Transverse colon (tissue), 4 donors: Measurements from ENCODE around the gene ABHD17B. TPM values are rescaled to one million over a fixed set of nuclear protein-coding genes. Genes with fewer than 3 reads are reported as not detected.

ENCODE experiments used
- DNase-seq: peaks from one replicate; pipeline ENCODE4 v3.0.0-alpha.2; 2019
- H3K27ac ChIP-seq, 4 donors: fragments of 200-600 bp; sonication (generic); 2 replicates each; pipeline ENCODE4 v1.5.1; 2016 to 2018; ENCODE audit warnings: inconsistent platforms in 4 of 4
- H3K27me3 ChIP-seq: fragments of 200-600 bp; sonication (generic); 2 replicates; pipeline ENCODE4 v1.5.1; 2017; ENCODE audit warnings: inconsistent platforms
- H3K36me3 ChIP-seq, 4 donors: fragments of 200-600 bp; sonication (generic); 2 replicates each; pipeline ENCODE4 v1.5.1; 2017 to 2019; ENCODE audit warnings: inconsistent platforms in 4 of 4
- H3K4me1 ChIP-seq, 4 donors: fragments of 200-600 bp; sonication (generic); 2 replicates each; pipeline ENCODE4 v1.5.1; 2017 to 2020; ENCODE audit warnings: inconsistent platforms in 4 of 4
- H3K4me3 ChIP-seq, 4 donors: fragments of 200-600 bp; sonication (generic); 1 replicate in 1 of 4; 2 replicates in 3 of 4; pipeline versions ENCODE4 v1.5.1 to v1.6.1; 2017 to 2019; ENCODE audit warnings: inconsistent platforms in 4 of 4
- H3K9me3 ChIP-seq, 2 donors: fragments of 200-600 bp; sonication (generic); 2 replicates each; pipeline ENCODE4 v1.5.1; 2017 to 2019; ENCODE audit warnings: inconsistent platforms in 2 of 2
- CTCF ChIP-seq, 5 experiments: fragments of 200-600 bp in 3 of 5; fragments of 450-650 bp in 2 of 5; sonication (generic) in 3 of 5; IDR thresholded peaks; 1 replicate in 2 of 5; 2 replicates in 3 of 5; pipeline ENCODE4 v1.5.1; 2016 to 2017; ENCODE audit warnings: antibody characterized with exemption in 5 of 5, inconsistent platforms in 3 of 5, mild to moderate bottlenecking in 2 of 5, moderate library complexity in 1 of 5
- EP300 ChIP-seq: sonication (generic); formaldehyde crosslinking; IDR thresholded peaks from one replicate; pipeline ENCODE4 v1.6.1; 2017; ENCODE audit warnings: antibody characterized with exemption, low read depth
- POLR2A ChIP-seq: fragments of 450-650 bp; IDR thresholded peaks from one replicate; pipeline ENCODE4 v1.6.1; 2016; ENCODE audit warnings: antibody characterized with exemption, mild to moderate bottlenecking, moderate library complexity
- POLR2AphosphoS5 ChIP-seq, 3 donors: sonication (generic); formaldehyde crosslinking; IDR thresholded peaks; one replicate each; pipeline ENCODE4 v1.6.1; 2016; ENCODE audit warnings: antibody characterized with exemption in 3 of 3
- WGBS, 2 donors: methylation state at CpG; one replicate each; pipeline ENCODE4 v1.1.5; 2018; ENCODE audit warnings: low coverage in 1 of 2; 5-methylcytosine and 5-hydroxymethylcytosine counted together
- in situ Hi-C, 4 donors: fragments of 200-750 bp; cut with MboI; loops; one replicate each; pipeline versions ENCODE4 v1.15.0 to v1.15.1; 2017; ENCODE audit warnings: low sequenced_read_pairs in 3 of 4, low pct_ligation_motif_present in 1 of 4, low pct_unique_long_range_greater_than_20kb in 1 of 4
- intact Hi-C: fragments of 100-400 bp; cut with DNase I; formaldehyde crosslinking; loops from one replicate; pipeline ENCODE4 v1.15.1; 2023; ENCODE audit warnings: low total_unique reads
- total RNA-seq, 4 donors: library from RNA; depleted of rRNA; stranded (reverse); fragments of >200 nt; gene quantifications; one replicate each; pipeline ENCODE4 v1.1.0, GENCODE V29; 2016

ABHD17B gene
- total RNA-seq, 4 donors from 2014 or later: 4.6 to 37.0 (median 21.5) TPM

- WGBS, 2 donors: 75 to 81% methylated on average over 1 to 2 of the region's 2 CpGs
- in situ Hi-C loops: no loop called here
Measured at GRCh38 chr9:71931166-71931565, 20.2 kb upstream of the ABHD17B start.

GRCh38 chr9:71929791-71930440 lies 18.9 kb upstream of the ABHD17B start:
- whole genome bisulfite sequencing, 2 donors: 60 to 80% methylated on average over 2 of the region's 2 CpGs
- TF ChIP-seq POLR2A: no peak
- no peak for TF ChIP-seq CTCF (IDR thresholded peaks at IDR 0.05)
- no peak for TF ChIP-seq POLR2AphosphoS5 (IDR thresholded peaks at IDR 0.05)
- TF ChIP-seq EP300: no peak
- DNase-seq: no peak
- Histone ChIP-seq H3K36me3 (no peaks in the 10 kb centered on the region), H3K4me1 (peaks cover 0 to 31% (median 8%) of the 10 kb centered on the region in 4 donors), H3K27ac (no peak overlapping the region), H3K4me3 (no peak overlapping the region), H3K27me3 (no peaks in the 10 kb centered on the region), H3K9me3 (no peaks in the 10 kb centered on the region)
- in situ Hi-C loops: no loop called here
- intact Hi-C loops: no loop called here

More at GRCh38 chr9:71931166-71931565, 20.2 kb upstream of the ABHD17B start:
- Histone ChIP-seq H3K27me3 (no peaks in the 10 kb centered on the region), H3K27ac (no peak overlapping the region), H3K4me3 (no peak overlapping the region), H3K4me1 (peaks cover 0 to 34% (median 8%) of the 10 kb centered on the region in 4 donors), H3K9me3 (no peaks in the 10 kb centered on the region), H3K36me3 (no peaks in the 10 kb centered on the region)
- TF ChIP-seq EP300: no peak
- no peak for TF ChIP-seq CTCF (IDR thresholded peaks at IDR 0.05)
- TF ChIP-seq POLR2A: no peak
- no peak for TF ChIP-seq POLR2AphosphoS5 (IDR thresholded peaks at IDR 0.05)
- intact Hi-C loops: no loop called here
- DNase-seq: no peak

- WGBS, 2 donors: 83 to 88% methylated on average over 2 of the region's 2 CpGs
- DNase-seq: no peak
- Histone ChIP-seq H3K4me1 (peaks cover 0 to 31% (median 8%) of the 10 kb centered on the region in 4 donors), H3K27me3 (no peaks in the 10 kb centered on the region), H3K36me3 (no peaks in the 10 kb centered on the region), H3K27ac (no peak overlapping the region), H3K9me3 (no peaks in the 10 kb centered on the region), H3K4me3 (no peak overlapping the region)
- intact Hi-C loops: no loop called here
- in situ Hi-C loops: no loop called here
- no peak for TF ChIP-seq CTCF (IDR thresholded peaks at IDR 0.05)
- TF ChIP-seq EP300: no peak
- no peak for TF ChIP-seq POLR2A
- no peak for TF ChIP-seq POLR2AphosphoS5 (IDR thresholded peaks at IDR 0.05)
Measured at GRCh38 chr9:71929223-71929622, 18.2 kb upstream of the ABHD17B start.

- in situ Hi-C loops (no loop called here), intact Hi-C loops (no loop called here)
- Histone ChIP-seq H3K27me3 (no peaks in the 10 kb centered on the region), H3K27ac (no peak overlapping the region), H3K4me3 (no peak overlapping the region), H3K36me3 (no peaks in the 10 kb centered on the region), H3K4me1 (peaks cover 0 to 31% (median 8%) of the 10 kb centered on the region in 4 donors), H3K9me3 (no peaks in the 10 kb centered on the region)
- 77 to 86% methylated on average over 2 of the region's 2 CpGs for WGBS, 2 donors
- DNase-seq: no peak
- TF ChIP-seq POLR2A (no peak), EP300 (no peak), CTCF (IDR thresholded peaks at IDR 0.05) (no peak), POLR2AphosphoS5 (IDR thresholded peaks at IDR 0.05) (no peak)
Measured at GRCh38 chr9:71928806-71929205, 17.8 kb upstream of the ABHD17B start.
